Measurements from ENCODE around the gene PTPRT.

- TF ChIP-seq POLR2AphosphoS5 (IDR thresholded peaks at IDR 0.05) (no peak), CTCF (IDR thresholded peaks at IDR 0.05) (no peak)
Measured at GRCh38 chr20:42936482-42936881, 253.2 kb downstream of the PTPRT start.

All from suprapubic skin (tissue), 3 donors.